Measurements from ENCODE around the gene SOWAHC. TPM values are rescaled to one million over a fixed set of nuclear protein-coding genes. Genes with fewer than 3 reads are reported as not detected.

Gene SOWAHC
- total and polyA plus RNA-seq, 2 of the 13 experiments (the other 11 are each of a cell fraction or from before 2014, with no cell fraction given), result 21.2 to 22.5 TPM

- TF ChIP-seq NPAS2 (CRISPR knock-in tag; IDR thresholded peaks at IDR 0.05; ENCODE audit: borderline replicate concordance), result no peak
- TF ChIP-seq TARDBP (CRISPR knock-in tag; IDR thresholded peaks at IDR 0.05), result 0 out of 2 replicates have a peak, but pooled peaks have one; percentile 29
- peak; percentile 59 for TF ChIP-seq CTCF (CRISPR knock-in tag; IDR thresholded peaks at IDR 0.05)
- 0 out of 2 replicates have a peak, but pooled peaks have one; percentile 20 for TF ChIP-seq KMT2A (CRISPR knock-in tag; IDR thresholded peaks at IDR 0.05)
- TF ChIP-seq PITX1 (CRISPR knock-in tag; IDR thresholded peaks at IDR 0.05), result no peak
- TF ChIP-seq TSC22D2 (CRISPR knock-in tag; IDR thresholded peaks at IDR 0.05; ENCODE audit: borderline replicate concordance), result no peak
- no peak for TF ChIP-seq HBP1 (CRISPR knock-in tag; IDR thresholded peaks at IDR 0.05; ENCODE audit: low read depth)
- TF ChIP-seq ZBTB25 (CRISPR knock-in tag; IDR thresholded peaks at IDR 0.05), result no peak
- TF ChIP-seq ZNF550 (CRISPR knock-in tag; IDR thresholded peaks at IDR 0.05; ENCODE audit: borderline replicate concordance), result no peak
- no peak for TF ChIP-seq ZNF432 (CRISPR knock-in tag; IDR thresholded peaks at IDR 0.05; ENCODE audit: borderline replicate concordance)
- no peak for TF ChIP-seq TEAD3 (CRISPR knock-in tag; optimal IDR thresholded peaks at IDR 0.05; ENCODE audit: borderline replicate concordance)
- no peak for TF ChIP-seq CEBPB (IDR thresholded peaks at IDR 0.05; ENCODE audit: borderline replicate concordance, low read depth, low read length)
- no peak for TF ChIP-seq ZFP90 (CRISPR knock-in tag; IDR thresholded peaks at IDR 0.05; ENCODE audit: borderline replicate concordance)
- TF ChIP-seq CCDC6 (CRISPR knock-in tag; IDR thresholded peaks at IDR 0.05), result no peak
- no peak for TF ChIP-seq SALL1 (CRISPR knock-in tag; IDR thresholded peaks at IDR 0.05)
- no peak for TF ChIP-seq KMT2B (CRISPR knock-in tag; IDR thresholded peaks at IDR 0.05)
- no peak for TF ChIP-seq SIN3A (IDR thresholded peaks at IDR 0.05; ENCODE audit: borderline replicate concordance, low read depth, low read length)
- TF ChIP-seq ARID2 (CRISPR knock-in tag; IDR thresholded peaks at IDR 0.05; ENCODE audit: borderline replicate concordance), result peak; percentile 70; the same call in 1 of the 2 replicates
- no peak for TF ChIP-seq ZNF878 (CRISPR knock-in tag; IDR thresholded peaks at IDR 0.05)
- TF ChIP-seq SOX5 (CRISPR knock-in tag; IDR thresholded peaks at IDR 0.05; ENCODE audit: borderline replicate concordance), result no peak
- TF ChIP-seq TIGD3 (CRISPR knock-in tag; IDR thresholded peaks at IDR 0.05; ENCODE audit: borderline replicate concordance), result no peak
- TF ChIP-seq JARID2 (CRISPR knock-in tag; IDR thresholded peaks at IDR 0.05; ENCODE audit: insufficient replicate concordance), result no peak
Measured at GRCh38 chr2:109611467-109612095, 2.6 kb upstream of the SOWAHC start (continued).
